SK-N-SH (cell line): ENCODE measurements around the gene HPCAL1. TPM values are rescaled to one million over a fixed set of nuclear protein-coding genes. Genes with fewer than 3 reads are reported as not detected.
A peak's percentile ranks its signal among the peaks of the same experiment; 100 is the strongest.

Experiments used
- CTCF ChIP-seq: fragments of 200-600 bp; sonication (generic); IDR thresholded peaks from 2 replicates; pipeline ENCODE4 v1.6.1; 2017; ENCODE audit warnings: antibody characterized with exemption, mild to moderate bottlenecking, moderate library complexity
- ELF1 ChIP-seq: IDR thresholded peaks from 2 replicates; pipeline ENCODE4 v1.4.0; 2012
- EZH2phosphoT487 ChIP-seq: fragments of 200-600 bp; sonication (generic); IDR thresholded peaks from 2 replicates; pipeline ENCODE4 v1.6.1; 2017; ENCODE audit warnings: low read depth, mixed run types, mild to moderate bottlenecking, antibody characterized with exemption, moderate library complexity, borderline replicate concordance
- FOSL2 ChIP-seq: IDR thresholded peaks from 2 replicates; pipeline ENCODE4 v1.4.0; 2012; ENCODE audit warnings: low read depth, mild to moderate bottlenecking, moderate library complexity, borderline replicate concordance
- FOXM1 ChIP-seq: IDR thresholded peaks from 2 replicates; pipeline ENCODE4 v1.4.0; 2012; ENCODE audit warnings: low read depth, mild to moderate bottlenecking
- GATA2 ChIP-seq: sonication (generic); formaldehyde crosslinking; IDR thresholded peaks from 2 replicates; pipeline ENCODE4 v1.5.0; 2020; ENCODE audit warnings: mild to moderate bottlenecking, missing genetic modification reagents
- NFIC ChIP-seq: IDR thresholded peaks from 2 replicates; pipeline ENCODE4 v1.4.0; 2012; ENCODE audit warnings: borderline replicate concordance
- NRF1 ChIP-seq: IDR thresholded peaks from 2 replicates; pipeline ENCODE4 v1.6.1; 2012; ENCODE audit warnings: low read depth, mild to moderate bottlenecking, low read length
- RAD21 ChIP-seq: IDR thresholded peaks from 2 replicates; pipeline ENCODE4 v1.6.1; 2012; ENCODE audit warnings: mild to moderate bottlenecking, low read length
- RCOR1 ChIP-seq: fragments of 150-350 bp; IDR thresholded peaks from 2 replicates; pipeline ENCODE4 v1.6.1; 2017; ENCODE audit warnings: antibody characterized with exemption, low read length
- RXRA ChIP-seq: IDR thresholded peaks from 2 replicates; pipeline ENCODE4 v1.4.0; 2012; ENCODE audit warnings: low read depth, mild to moderate bottlenecking, borderline replicate concordance
- SIN3A ChIP-seq: IDR thresholded peaks from 2 replicates; pipeline ENCODE4 v1.6.1; 2012; ENCODE audit warnings: low read depth, mild to moderate bottlenecking, low read length, moderate library complexity, borderline replicate concordance
- SMC3 ChIP-seq: IDR thresholded peaks from 2 replicates; pipeline ENCODE4 v1.6.1; 2012; ENCODE audit warnings: low read depth, low read length, improper control_type of control experiment
- TAF1 ChIP-seq: IDR thresholded peaks from 2 replicates; pipeline ENCODE4 v1.6.1; 2012; ENCODE audit warnings: low read depth, mild to moderate bottlenecking, low read length, moderate library complexity, borderline replicate concordance
- YY1 ChIP-seq: IDR thresholded peaks from 2 replicates; pipeline ENCODE4 v1.4.0; 2012; ENCODE audit warnings: low read depth, mild to moderate bottlenecking
- ZBTB33 ChIP-seq: IDR thresholded peaks from 2 replicates; pipeline ENCODE4 v1.4.0; 2012; ENCODE audit warnings: low read depth, borderline replicate concordance
- polyA plus RNA-seq, 3 experiments: library from polyadenylated mRNA; depleted of rRNA; stranded (reverse); fragments of >200 nt; gene quantifications; 2 replicates each; pipeline ENCODE4 v1.2.3, GENCODE V29; 2012
- TF ChIP-seq, protein P1 (sequence below): IDR thresholded peaks from 2 replicates; pipeline ENCODE4 v1.6.1; 2012; ENCODE audit warnings: mild to moderate bottlenecking, low read depth, low read length, moderate library complexity
- TF ChIP-seq, protein P2 (sequence below): IDR thresholded peaks from 2 replicates; pipeline ENCODE4 v1.4.0; 2012; ENCODE audit warnings: low read depth

The HPCAL1 gene
- polyA plus RNA-seq, 1 of the 3 experiments (the other 2 are of a cell fraction) = 77.0 TPM

DNA sequence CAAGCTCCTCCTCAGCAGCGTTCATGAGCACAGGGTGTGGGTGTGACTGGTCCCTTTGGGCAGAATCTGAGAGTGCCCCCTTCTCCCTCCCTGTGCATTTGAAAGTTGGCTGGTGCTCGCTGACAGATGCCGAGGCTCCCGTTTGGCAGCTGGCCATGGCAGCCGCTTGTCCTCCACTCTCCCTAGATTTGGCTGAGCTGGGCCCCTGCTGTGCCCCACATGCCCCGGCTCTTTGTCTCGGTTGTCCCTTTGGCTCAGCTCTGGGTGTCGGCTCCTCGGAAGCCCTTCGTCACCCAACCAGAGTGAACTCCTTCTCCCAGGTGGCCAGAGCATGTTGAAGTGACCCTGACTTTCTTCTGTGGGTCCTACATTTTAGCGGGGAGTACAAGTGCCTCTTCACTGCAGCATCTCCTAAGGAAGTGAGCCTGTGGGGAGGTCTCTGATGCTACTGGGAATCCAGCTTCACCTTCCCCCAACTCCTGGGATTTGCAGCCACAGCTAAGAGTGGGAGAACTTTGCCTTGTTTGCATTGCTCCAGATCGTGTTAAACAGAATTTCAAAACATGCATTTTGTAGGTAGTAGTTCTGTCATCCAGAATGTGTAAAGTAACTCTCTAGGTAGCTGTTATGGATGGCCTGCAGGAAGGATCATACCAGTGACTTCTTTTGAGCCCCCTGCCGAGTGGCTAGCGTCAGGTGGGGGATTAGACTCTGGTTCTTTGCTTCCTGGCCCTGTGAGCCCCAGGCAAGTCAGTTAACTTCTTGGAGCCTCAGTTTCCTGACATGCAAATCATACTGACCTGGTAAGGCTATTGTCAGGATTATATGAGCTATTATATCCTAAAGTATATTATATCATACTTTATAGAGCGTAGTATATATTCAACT is 24.2 kb downstream of the HPCAL1 start (continued):
- TF ChIP-seq ZBTB33 (no peak), GATA2 (CRISPR knock-in tag) (no peak), ELF1 (no peak), RXRA (no peak), FOSL2 (no peak), NRF1 (no peak), FOXM1 (no peak), SIN3A (no peak), EZH2phosphoT487 (no peak), TAF1 (no peak), SMC3 (0 out of 2 replicates have a peak, but pooled peaks have one; percentile 2), NFIC (peak; percentile 56; the same call in 1 of the 2 replicates), YY1 (no peak), CTCF (no peak), RCOR1 (peak; percentile 40; the same call in 1 of the 2 replicates), RAD21 (0 out of 2 replicates have a peak, but pooled peaks have one; percentile 16)
- TF ChIP-seq, protein P1, sequence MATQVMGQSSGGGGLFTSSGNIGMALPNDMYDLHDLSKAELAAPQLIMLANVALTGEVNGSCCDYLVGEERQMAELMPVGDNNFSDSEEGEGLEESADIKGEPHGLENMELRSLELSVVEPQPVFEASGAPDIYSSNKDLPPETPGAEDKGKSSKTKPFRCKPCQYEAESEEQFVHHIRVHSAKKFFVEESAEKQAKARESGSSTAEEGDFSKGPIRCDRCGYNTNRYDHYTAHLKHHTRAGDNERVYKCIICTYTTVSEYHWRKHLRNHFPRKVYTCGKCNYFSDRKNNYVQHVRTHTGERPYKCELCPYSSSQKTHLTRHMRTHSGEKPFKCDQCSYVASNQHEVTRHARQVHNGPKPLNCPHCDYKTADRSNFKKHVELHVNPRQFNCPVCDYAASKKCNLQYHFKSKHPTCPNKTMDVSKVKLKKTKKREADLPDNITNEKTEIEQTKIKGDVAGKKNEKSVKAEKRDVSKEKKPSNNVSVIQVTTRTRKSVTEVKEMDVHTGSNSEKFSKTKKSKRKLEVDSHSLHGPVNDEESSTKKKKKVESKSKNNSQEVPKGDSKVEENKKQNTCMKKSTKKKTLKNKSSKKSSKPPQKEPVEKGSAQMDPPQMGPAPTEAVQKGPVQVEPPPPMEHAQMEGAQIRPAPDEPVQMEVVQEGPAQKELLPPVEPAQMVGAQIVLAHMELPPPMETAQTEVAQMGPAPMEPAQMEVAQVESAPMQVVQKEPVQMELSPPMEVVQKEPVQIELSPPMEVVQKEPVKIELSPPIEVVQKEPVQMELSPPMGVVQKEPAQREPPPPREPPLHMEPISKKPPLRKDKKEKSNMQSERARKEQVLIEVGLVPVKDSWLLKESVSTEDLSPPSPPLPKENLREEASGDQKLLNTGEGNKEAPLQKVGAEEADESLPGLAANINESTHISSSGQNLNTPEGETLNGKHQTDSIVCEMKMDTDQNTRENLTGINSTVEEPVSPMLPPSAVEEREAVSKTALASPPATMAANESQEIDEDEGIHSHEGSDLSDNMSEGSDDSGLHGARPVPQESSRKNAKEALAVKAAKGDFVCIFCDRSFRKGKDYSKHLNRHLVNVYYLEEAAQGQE = no peak
- TF ChIP-seq, protein P2, sequence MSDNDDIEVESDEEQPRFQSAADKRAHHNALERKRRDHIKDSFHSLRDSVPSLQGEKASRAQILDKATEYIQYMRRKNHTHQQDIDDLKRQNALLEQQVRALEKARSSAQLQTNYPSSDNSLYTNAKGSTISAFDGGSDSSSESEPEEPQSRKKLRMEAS = no peak
